ENCODE results near the gene ATF6.
"Not testable (repeated sequence)": the region's sequence is repeated elsewhere in the genome, so short reads cannot be mapped to it uniquely, and the experiment has no call there.

ATF6 gene

GRCh38 chr1:161781995-161782394, 15.9 kb downstream of the ATF6 start:
- no peak for DNase-seq

GRCh38 chr1:161782886-161783285, 16.8 kb downstream of the ATF6 start:
- DNase-seq: no peak

GRCh38 chr1:161784968-161785367, 18.8 kb downstream of the ATF6 start:
- DNase-seq: peak; percentile 40 to 61 (median 48)

- no peak for DNase-seq
Observed at GRCh38 chr1:161787355-161787754, 21.2 kb downstream of the ATF6 start.

GRCh38 chr1:161790587-161791317, 24.6 kb downstream of the ATF6 start:
- no peak for DNase-seq

GRCh38 chr1:161791904-161792655, 26.0 kb downstream of the ATF6 start:
- no peak for DNase-seq

GRCh38 chr1:161792740-161793139, 26.6 kb downstream of the ATF6 start:
- peak; percentile 19 to 73 (median 55) for DNase-seq

- DNase-seq: no peak
Observed at GRCh38 chr1:161799792-161800191, 33.7 kb downstream of the ATF6 start.

GRCh38 chr1:161801955-161802354, 35.8 kb downstream of the ATF6 start:
- no peak for DNase-seq

GRCh38 chr1:161803181-161803580, 37.1 kb downstream of the ATF6 start:
- no peak for DNase-seq

- DNase-seq: no peak
Observed at GRCh38 chr1:161805399-161806197, 39.5 kb downstream of the ATF6 start.

GRCh38 chr1:161809202-161809601, 43.1 kb downstream of the ATF6 start:
- not testable (repeated sequence) for DNase-seq

GRCh38 chr1:161809656-161810055, 43.5 kb downstream of the ATF6 start:
- not testable (repeated sequence) for DNase-seq

- DNase-seq: no peak
Observed at GRCh38 chr1:161810780-161811179, 44.7 kb downstream of the ATF6 start.

- peak in 3 of 4 experiments; percentile 3 to 26 (median 4) for DNase-seq
Observed at GRCh38 chr1:161816201-161816600, 50.1 kb downstream of the ATF6 start.

- DNase-seq: no peak
Observed at GRCh38 chr1:161817176-161817730, 51.1 kb downstream of the ATF6 start.

GRCh38 chr1:161820914-161821313, 54.8 kb downstream of the ATF6 start:
- no peak for DNase-seq

- DNase-seq: no peak
Observed at GRCh38 chr1:161824618-161825017, 58.5 kb downstream of the ATF6 start.

- DNase-seq: no peak
Observed at GRCh38 chr1:161825831-161826230, 59.7 kb downstream of the ATF6 start.

GRCh38 chr1:161826478-161826877, 60.4 kb downstream of the ATF6 start:
- no peak for DNase-seq

GRCh38 chr1:161827786-161828185, 61.7 kb downstream of the ATF6 start:
- DNase-seq: no peak

GRCh38 chr1:161832299-161832907, 66.3 kb downstream of the ATF6 start:
- not testable (repeated sequence) for DNase-seq

All from suppressor macrophage (primary cell).